Hematopoietic multipotent progenitor cell (in vitro differentiated cells): Measurements from ENCODE around the gene HOXD12. TPM values are rescaled to one million over a fixed set of nuclear protein-coding genes. Genes with fewer than 3 reads are reported as not detected.

Experiments used
- DNase-seq, 3 donors: peaks; one replicate each; pipeline ENCODE4 v3.0.0-alpha.2; 2011 to 2015; ENCODE audit warnings: low read depth in 2 of 3, low spot score in 2 of 3
- total RNA-seq: library from RNA; depleted of rRNA; stranded (reverse); fragments of >200 nt; gene quantifications from one replicate; pipeline ENCODE4 v1.2.3, GENCODE V29; 2012

HOXD12 gene
- total RNA-seq, 1 donor, result not detected

DNA sequence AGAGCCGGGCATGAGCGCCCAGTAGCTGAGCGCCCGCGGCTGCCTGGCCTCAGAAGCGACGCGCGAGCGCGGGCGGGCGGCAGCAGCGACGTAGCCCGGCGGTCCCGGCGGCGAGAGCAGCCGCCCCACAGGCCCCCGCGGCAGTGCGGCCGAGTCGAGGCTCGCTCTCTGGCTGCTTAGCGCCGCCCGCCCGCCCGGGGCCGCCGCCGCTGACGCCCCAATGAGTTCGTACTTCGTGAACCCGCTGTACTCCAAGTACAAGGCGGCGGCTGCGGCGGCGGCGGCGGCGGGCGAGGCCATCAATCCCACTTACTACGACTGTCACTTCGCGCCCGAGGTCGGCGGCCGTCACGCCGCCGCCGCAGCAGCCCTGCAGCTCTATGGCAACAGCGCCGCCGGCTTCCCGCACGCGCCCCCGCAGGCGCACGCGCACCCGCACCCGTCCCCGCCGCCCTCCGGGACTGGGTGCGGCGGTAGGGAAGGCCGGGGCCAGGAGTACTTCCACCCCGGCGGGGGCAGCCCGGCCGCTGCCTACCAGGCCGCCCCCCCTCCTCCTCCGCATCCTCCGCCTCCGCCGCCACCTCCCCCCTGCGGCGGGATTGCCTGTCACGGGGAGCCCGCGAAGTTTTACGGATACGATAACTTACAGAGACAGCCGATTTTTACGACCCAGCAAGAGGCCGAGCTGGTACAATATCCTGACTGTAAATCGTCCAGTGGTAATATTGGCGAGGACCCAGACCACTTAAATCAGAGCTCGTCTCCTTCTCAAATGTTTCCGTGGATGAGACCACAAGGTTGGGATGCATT lies 30.8 kb downstream of the HOXD12 start:
- no peak for DNase-seq

DNA sequence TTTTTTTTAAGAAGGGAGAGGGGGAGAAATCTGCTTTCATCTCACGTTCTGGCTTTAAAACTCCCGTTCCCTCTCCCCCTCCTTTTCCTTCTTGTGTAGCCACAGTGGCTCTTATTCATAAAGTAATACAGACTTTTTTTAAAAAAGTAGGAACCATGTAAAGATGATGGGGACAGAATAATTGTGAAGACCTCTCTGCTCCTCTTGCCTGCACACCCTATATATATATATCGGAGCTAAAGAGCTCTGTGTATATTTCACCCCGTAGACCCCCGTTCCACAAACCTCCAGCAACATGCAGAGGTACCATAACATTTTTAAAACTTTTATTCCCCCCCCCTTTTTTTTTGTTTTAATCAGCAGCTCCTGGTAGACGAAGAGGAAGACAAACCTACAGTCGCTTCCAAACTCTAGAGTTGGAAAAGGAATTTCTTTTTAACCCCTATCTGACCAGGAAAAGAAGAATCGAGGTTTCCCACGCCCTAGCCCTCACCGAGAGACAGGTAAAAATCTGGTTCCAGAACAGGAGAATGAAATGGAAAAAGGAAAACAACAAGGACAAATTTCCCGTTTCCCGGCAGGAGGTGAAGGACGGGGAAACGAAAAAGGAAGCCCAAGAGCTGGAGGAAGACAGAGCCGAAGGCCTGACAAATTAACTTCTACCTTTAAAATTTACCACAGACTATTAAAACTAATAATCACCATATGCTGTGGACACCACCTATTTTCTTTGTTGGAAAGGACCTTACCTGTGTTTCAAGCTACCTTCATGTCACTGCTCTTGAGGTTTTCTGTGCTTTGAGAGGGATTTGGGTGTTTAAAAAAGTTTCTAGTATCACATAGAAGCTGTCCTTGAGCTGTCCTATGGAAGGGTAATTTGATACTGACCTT lies 31.6 kb downstream of the HOXD12 start:
- no peak for DNase-seq

DNA sequence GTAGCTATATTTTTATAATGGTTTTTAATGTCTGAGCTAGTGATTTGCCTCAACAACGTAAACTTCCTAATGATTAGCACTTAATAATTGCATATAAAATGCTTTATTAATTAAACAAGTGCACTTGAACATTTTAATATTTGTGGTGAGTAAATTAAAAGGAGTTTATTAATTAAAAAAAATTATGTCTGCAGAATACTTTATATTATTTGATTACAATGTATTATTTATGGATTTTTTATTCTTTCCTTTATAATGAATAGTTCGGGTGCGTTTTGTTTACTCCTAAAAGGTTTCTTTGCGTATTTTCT lies 32.2 kb downstream of the HOXD12 start:
- no peak for DNase-seq

DNA sequence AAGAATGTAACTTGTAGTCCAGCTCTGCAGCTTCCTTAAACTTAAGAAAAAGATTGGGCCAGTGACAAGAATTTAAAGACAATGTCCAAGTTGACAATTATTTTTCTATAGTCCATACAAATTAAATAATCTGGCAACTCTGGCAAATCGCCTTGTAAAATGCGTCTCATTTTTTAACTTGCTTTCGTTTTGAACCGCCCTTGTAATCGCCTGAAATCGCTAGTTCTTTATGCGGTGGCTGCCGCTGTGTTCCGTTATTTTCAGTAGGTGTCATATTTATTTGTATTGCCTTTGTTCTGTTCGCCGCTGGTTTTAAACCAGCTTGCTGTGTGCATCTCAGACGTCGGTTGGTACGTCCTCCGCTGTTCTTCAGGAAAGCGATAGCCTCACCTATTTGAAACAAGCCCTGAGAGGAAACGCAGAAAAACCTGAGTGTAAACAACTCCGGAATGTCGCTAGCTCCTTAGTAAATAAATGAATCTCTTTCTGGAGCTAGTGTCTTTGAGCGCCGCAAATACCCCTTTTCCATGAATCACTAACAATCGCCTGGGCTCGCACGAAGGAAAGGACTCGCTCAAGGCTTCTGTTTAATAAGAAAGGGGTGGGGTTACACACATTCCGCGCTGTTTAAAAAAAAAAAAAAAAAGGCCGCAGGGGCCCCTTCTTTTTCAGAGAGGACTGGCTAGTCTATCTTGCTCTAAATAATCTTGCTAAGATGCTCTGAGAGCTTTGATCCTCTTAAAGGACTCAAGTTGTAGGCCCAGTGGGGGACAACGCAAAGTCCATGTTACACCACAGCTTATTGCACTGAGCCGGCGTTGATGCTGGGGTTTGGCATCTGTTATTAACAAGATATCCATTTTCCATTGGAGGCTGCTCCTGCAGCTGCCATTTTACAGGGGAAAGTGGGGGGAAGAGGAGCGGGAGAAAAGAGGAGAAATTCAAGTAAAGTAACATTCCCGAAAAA lies 32.9 kb downstream of the HOXD12 start:
- peak in 2 of 3 donors; percentile 62 to 65 for DNase-seq

DNA sequence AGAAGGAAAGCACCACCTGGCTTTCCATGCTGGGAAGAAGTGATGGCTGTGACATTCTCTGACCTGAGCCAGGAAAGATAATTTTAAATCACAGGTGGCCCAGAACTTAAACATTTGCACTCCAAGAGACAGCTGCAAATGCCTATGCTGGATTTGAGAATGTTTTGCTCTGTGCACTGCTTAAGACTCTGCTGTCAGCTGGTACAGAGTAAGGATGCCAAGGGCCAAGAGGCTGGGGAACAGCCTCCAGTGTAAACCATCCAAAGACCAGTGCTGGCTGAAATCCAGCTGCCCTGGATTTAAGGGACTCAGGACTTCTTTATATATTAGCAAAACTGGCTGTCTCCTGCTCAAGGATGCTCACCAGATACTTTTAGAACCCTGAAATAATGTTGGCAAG lies 33.8 kb downstream of the HOXD12 start:
- no peak for DNase-seq

DNA sequence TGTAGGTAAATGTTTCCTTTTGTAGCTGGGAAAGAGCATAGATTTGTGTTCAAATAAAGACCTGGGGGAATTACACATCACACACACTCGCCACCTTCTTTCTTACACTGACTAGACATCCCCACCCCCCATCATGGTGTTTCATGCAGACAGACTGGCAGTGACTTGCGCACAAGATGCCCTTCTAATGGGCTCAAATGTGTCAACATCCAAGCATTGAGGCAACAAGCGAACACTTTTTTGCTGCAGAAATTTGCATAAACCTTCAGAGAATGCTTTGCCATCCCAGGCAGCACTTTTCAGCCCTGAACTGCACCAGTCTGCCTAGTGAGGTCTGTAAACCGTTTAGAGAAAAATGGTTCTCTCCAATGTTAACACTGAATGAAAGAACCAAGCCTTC lies 34.4 kb downstream of the HOXD12 start:
- DNase-seq, result no peak

DNA sequence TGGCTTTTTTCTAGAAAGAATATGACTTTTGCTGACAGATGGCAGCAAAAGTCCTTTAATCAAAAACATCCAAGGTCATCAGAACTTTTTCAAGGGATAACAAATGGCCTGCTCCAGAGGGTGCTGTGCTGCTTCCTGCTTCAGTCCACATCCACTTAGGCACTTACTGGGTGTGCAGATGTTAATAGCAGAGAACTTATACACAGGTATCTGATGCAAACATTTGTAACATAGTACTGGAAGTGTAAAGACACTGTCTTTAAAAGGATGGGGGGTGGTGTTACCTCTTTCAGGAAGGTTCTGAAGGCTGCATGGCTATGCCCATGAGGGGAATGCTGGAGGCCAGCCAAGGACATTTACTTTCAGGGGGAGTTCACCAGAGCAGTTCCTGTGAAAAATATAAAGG lies 35.4 kb downstream of the HOXD12 start:
- no peak for DNase-seq

DNA sequence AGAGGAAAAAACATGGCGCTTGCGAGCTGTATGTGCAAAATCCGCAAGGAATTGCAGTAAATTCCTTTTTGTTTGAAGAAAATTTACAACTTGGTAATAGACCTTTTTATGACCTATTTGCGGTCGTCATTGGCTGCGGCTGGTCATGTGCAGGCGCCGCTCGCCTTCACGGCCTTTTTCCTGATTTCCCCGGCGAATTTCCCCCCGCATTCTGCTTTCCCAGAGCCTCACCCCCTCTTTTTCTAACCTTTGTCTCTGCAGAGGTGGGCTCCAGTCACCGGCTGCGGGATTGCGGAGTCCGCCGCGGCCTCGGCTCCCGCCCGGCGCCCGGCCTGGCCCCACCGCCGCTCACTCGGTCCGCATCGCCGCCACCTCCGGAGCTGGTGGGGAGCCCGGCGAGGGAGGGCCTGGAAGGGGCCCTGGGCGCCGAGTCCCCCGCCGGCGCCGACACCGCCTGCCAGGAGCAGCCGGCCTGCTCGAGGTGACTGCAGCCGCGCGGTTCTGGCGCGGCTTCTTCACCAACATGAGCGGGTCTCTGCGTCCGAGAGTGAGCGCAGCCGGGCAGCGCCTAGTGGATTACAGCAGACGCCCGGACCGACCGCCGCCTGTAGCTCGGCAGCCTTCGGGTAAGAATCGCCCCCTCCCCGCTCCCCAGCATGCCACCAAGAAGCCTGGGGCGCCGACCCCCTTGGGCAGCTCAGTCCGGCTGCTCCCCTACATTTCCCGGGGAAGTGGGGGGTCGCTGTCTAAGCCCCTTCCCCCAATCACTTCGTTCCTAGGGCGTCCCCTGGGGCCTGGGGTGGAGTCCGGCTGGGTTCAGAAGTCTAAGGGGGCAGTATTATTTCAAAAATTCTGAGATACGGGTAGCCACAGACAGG lies 37.0 kb downstream of the HOXD12 start:
- DNase-seq, result no peak

DNA sequence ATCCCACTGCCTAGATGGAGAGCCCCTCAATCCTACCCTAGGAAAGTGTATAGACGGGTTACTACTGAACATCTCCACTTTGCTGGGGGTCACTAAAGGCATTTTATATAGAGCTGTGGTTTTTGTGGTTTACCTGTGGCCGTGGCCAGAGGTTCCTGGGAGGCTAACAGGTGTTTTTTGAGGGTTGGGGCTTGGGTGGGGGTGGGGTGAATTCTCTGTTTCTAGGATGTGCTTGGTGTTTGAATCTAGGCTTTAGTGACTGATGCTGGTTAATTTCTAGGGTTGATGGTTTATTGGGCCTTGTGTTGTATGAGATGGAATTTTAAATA lies 37.6 kb downstream of the HOXD12 start:
- no peak for DNase-seq

DNA sequence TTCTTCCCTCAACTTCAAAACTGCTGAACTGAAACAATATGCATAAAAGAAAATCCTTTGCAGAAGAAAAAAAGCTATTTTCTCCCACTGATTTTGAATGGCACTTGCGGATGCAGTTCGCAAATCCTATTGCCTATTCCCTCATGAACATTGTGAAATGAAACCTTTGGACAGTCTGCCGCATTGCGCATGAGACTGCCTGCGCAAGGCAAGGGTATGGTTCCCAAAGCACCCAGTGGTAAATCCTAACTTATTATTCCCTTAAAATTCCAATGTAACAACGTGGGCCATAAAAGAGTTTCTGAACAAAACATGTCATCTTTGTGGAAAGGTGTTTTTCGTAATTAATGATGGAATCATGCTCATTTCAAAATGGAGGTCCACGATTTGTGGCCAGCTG lies 38.3 kb downstream of the HOXD12 start:
- no peak for DNase-seq

DNA sequence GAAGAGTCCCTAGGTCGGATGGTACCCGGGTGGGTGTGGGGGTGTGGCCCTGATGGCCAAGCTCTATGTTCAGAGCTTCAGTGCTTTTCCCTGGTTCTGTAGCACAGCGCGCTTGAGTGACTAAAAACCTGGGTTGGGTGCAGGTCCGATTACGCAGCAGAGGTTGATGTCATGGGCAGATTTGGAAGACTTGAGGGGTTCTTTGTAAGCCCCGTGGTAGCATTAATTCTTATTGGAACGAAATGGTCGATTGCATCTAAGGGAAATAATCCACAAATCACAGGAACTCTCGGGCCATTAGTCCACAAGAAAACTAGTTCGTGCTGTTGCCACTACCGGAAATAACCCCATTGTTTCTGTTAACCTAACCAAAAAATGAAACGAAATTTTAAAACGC lies 38.9 kb downstream of the HOXD12 start:
- DNase-seq, result no peak

DNA sequence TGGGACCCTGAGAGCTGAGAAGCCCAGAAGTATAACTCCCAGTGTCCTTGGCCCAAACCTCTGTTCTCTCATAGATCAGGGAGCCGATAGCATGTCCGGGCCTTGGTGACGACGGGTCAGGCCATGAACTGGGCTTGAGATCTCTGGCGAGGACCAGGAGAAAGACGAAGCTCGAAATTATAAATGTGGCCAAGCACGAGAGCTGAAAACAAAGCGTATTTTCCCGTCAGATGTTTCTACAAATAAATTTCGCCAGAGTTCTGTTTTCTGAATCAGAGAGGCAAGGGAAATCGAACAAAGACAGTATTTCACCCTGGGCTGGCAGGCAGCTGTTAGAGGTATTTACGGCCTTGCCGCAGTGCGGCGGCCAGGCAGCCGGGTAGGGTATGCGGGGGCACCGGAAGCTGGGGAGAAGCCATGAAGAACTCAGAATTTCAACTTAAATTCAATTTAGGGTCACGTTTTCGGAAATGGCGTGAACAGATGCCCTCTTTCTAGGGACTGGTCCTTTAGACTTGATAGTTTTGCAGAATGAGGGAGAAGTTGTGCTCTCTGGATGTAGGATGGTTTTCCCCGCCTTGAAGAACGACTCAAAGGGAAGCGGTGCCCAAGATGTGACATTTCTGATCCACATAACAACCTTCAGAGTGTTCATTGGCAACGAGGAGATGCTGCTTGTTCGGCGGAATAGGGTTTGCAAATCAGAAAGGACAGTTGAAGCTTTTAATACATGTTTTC lies 39.5 kb downstream of the HOXD12 start:
- no peak for DNase-seq

DNA sequence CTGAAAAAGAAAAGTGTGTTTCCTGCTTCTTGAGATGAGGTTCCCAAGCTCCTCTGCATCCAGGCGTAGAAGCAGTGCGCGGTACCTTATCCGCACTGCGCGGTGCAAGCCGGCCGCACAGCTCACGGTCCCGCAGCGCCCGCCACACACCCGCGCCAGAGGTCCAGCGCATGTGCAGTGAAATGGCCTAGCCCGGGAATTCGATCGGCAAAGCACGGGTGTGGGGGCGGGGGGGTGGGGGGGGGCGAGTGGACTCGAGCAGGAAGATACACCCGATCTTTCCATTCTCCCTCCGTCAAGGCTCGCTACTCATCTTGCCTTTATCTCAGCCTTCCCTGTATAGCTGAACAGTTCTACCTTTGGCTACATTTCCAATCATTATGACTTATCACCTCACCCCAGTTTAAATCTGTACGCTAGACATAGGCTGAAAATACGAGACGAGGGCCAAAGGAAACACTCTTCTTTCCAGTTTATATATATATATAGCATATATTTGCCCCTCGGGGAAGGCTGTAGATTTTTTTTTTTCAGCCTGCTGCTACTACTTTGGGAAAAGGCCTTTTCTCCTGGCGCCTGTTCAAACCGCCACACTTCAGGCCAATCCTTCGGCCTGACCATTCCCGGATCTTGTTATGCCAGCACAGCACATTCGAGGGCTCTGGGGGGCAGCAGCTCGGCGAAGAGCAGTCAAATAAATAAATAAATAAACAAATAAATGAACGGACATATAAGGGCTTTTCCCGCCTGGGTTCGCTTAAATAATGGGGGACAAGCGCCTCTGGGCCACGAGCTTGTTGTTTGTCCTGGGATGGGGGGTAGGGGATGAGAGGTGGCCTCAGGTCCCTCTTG lies 40.3 kb downstream of the HOXD12 start:
- no peak for DNase-seq

DNA sequence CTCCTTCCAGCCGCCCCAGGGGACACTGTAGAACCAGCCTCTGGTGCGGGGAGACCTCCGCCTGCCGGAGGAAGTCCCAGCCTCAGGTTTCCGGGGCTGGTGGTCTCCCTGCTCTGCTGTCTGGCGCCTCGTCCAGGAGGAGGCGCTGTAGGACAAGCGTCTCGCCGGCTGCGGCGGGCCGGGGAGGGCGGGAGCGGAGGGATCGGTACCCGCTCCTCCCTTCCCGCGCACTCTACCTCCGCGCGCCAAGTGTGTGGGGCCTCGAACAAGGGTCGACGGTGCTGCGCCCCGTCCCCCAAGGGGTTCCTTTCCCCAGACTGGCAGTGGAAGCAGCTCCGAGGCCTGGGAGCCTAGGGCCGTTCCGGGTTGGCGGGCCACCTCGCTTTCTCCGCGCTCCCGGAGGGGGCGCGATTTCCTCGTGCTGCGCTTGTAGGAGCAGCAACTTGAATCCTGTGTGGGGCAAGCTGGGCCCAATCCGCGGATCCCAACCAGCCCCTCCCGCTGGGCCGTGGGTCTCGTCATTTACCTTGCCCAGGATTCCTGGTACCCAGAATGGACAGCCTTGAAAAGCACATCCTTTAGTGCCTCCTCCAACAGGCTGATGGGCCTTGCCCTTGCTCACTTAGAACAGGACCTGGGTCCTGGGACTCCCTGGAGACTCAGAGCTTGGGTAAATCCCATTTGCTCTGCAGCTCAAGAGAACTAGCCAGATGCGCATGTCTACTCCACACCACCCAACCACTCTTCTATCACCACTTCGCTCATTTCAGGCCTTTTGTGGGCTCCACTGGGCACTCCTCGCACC lies 41.1 kb downstream of the HOXD12 start:
- DNase-seq, result peak in 2 of 3 donors; percentile 79 to 87

DNA sequence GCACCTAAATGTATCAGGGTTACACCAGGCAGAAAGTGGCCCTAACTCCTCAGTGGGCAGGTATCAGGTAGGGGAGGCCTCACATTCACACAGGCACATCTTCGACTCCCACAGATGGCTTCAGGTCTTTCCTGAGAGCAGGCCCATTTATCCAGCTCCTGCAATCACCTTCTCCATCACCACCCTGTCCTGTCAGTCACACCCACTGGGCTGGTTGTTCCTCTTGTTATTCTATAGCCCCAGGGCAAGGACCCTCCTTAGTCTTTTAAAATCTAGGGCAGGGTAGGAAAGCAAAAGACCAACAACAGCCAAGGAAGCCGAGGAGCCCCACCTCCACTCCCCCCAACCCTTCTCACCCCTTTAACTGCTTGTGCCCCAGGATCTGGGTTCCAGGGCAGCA lies 42.7 kb downstream of the HOXD12 start:
- DNase-seq, result no peak

DNA sequence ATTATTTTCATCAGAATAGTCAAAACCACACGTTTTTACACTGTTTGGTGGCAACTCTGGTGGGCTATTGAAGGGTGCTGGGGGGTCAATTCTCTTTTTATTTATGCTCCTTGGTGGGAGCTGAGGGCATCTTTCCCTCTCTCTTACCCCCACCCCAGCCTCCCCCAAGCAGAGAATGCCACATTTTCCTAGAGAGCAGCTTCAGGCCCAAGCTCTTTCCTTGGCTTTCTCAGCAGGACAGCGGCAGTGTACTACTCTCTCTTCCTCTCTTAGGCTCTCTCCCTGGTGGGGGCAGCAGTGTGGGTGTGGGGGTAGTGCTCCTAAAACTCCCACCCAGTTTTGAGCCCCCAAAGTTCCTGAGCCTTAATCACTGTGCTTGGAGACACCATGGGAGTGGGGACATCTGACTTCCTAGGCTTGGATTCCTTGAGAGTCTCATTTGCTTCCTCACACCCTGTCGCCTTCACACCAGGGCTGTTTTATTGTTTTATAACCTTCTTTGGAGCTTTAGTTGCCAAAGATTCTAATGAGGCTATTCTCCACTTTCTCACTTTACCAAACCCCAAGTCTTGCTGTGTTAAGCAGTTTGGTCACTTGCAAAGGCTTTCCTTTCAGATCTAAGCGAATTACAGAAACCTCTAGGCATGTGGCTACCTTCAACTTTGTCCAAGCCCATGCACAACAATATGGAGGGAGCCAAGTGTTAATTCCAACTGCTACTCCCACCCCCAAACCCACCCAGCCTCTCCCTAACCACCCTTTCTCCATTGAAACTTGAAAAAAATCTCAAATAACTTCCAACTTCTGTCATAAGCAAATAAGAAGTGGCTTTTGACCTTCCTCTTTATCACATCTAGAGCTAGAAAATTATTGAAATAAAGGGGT lies 45.7 kb downstream of the HOXD12 start:
- no peak for DNase-seq

DNA sequence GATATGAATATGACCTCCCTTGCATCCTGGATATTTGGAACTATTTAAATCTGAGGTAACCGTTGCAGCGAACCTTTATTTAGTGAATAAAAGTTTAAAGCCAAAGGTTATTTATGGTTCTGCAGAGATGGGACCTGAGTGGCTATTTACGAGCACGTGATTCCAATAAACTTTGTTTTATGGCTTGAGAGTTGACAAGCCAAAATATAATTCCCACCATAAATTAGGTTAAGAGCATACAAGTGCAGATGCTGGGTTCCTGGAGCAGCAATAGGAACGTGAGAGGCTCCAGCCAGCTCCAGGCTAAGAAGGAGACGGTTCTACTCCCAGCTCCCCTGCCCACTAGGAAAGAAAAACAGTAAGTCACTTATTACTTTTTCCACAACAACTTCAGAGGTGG lies 46.5 kb downstream of the HOXD12 start:
- no peak for DNase-seq
